Gastrocnemius medialis (tissue), 4 donors: Measurements from ENCODE around the gene PRKG1. TPM values are rescaled to one million over a fixed set of nuclear protein-coding genes. Genes with fewer than 3 reads are reported as not detected.

ENCODE experiments used
- ATAC-seq, 2 donors: fragments of 150-250 bp; one replicate each; pipeline ENCODE4 v1.9.1; 2016
- DNase-seq, 2 donors: peaks; one replicate each; pipeline ENCODE4 v3.0.0-alpha.2; 2019
- H3K27ac ChIP-seq, 4 donors: fragments of 200-600 bp; sonication (generic); 1 replicate in 1 of 4; 2 replicates in 3 of 4; pipeline ENCODE4 v1.5.1; 2016 to 2018; ENCODE audit warnings: mild to moderate bottlenecking in 2 of 4, moderate library complexity in 1 of 4
- H3K27me3 ChIP-seq, 3 donors: fragments of 200-600 bp; sonication (generic) in 2 of 3; 1 replicate in 1 of 3; 2 replicates in 2 of 3; pipeline versions ENCODE4 v1.5.1 to v1.6.0; 2016 to 2019; ENCODE audit warnings: mild to moderate bottlenecking in 1 of 3, moderate library complexity in 1 of 3
- H3K36me3 ChIP-seq, 2 donors: fragments of 200-600 bp; sonication (generic) in 1 of 2; one replicate each; pipeline ENCODE4 v1.5.1; 2017 to 2018
- H3K4me1 ChIP-seq, 2 donors: fragments of 200-600 bp; sonication (generic) in 1 of 2; one replicate each; pipeline ENCODE4 v1.5.1; 2016 to 2017; ENCODE audit warnings: mild to moderate bottlenecking in 2 of 2
- H3K4me3 ChIP-seq, 4 donors: fragments of 200-600 bp; sonication (generic) in 3 of 4; 1 replicate in 1 of 4; 2 replicates in 3 of 4; pipeline ENCODE4 v1.5.1; 2016 to 2019; ENCODE audit warnings: mild to moderate bottlenecking in 2 of 4
- H3K9me3 ChIP-seq, 3 donors: fragments of 200-600 bp; sonication (generic) in 2 of 3; 1 replicate in 1 of 3; 2 replicates in 2 of 3; pipeline ENCODE4 v1.5.1; 2016 to 2019
- CTCF ChIP-seq, 5 experiments: fragments of 450-650 bp in 3 of 5; fragments of 200-600 bp in 2 of 5; sonication (generic) in 2 of 5; IDR thresholded peaks in 4 of 5; conservative IDR thresholded peaks in 1 of 5; 1 replicate in 4 of 5; 2 replicates in 1 of 5; pipeline ENCODE4 v1.5.1; 2016 to 2019; ENCODE audit warnings: antibody characterized with exemption in 5 of 5, mild to moderate bottlenecking in 3 of 5, moderate library complexity in 3 of 5
- POLR2A ChIP-seq, 2 donors: fragments of 450-650 bp; IDR thresholded peaks; one replicate each; pipeline ENCODE4 v1.6.1; 2017; ENCODE audit warnings: antibody characterized with exemption in 2 of 2, mild to moderate bottlenecking in 2 of 2, moderate library complexity in 2 of 2
- in situ Hi-C, 4 donors: fragments of 200-750 bp; cut with MboI; loops; one replicate each; pipeline versions ENCODE4 v1.15.0 to v1.8.0; 2017; ENCODE audit warnings: low sequenced_read_pairs in 4 of 4
- intact Hi-C: fragments of 100-400 bp; cut with DNase I; formaldehyde crosslinking; loops from one replicate; pipeline ENCODE4 v1.15.1; 2023; ENCODE audit warnings: low total_unique reads
- total RNA-seq, 4 donors: library from RNA; depleted of rRNA; stranded (reverse); fragments of >200 nt; gene quantifications; one replicate each; pipeline versions ENCODE4 v1.1.0 to v1.2.3, GENCODE V29; 2016

Gene PRKG1
- total RNA-seq, 4 donors from 2014 or later: 10.4 to 39.4 (median 25.1) TPM

- Histone ChIP-seq H3K27ac (no peak overlapping the region), H3K27me3 (no peaks in the 10 kb centered on the region), H3K4me1 (peaks cover 32 to 46% of the 10 kb centered on the region in 2 donors), H3K9me3 (no peaks in the 10 kb centered on the region), H3K36me3 (no peaks in the 10 kb centered on the region), H3K4me3 (no peak overlapping the region)
- intact Hi-C loops (no loop called here), in situ Hi-C loops (loop anchor here in 2 of 4 donors (25.0 kb wide), 2 partner anchors 338 to 562 kb away; partner anchors contain the start of gene PRKG1 (in 1 of the 2))
- TF ChIP-seq CTCF (IDR thresholded peaks at IDR 0.05 in 4 of 5, conservative IDR thresholded peaks at IDR 0.05 in 1 of 5): no peak
- DNase-seq: no peak
- ATAC-seq: no peak
These were observed 326.3 kb downstream of the PRKG1 start for GRCh38 chr10:51400392-51401096.

- in situ Hi-C loops: loop anchor here in 2 of 4 donors (25.0 kb wide), 2 partner anchors 341 to 559 kb away; partner anchors contain the start of gene PRKG1 (in 1 of the 2)
- Histone ChIP-seq H3K36me3 (no peaks in the 10 kb centered on the region), H3K9me3 (no peaks in the 10 kb centered on the region), H3K27me3 (no peaks in the 10 kb centered on the region), H3K4me1 (peaks cover 24 to 40% of the 10 kb centered on the region in 2 donors), H3K4me3 (no peak overlapping the region), H3K27ac (peak overlapping the region in 1 of 4 donors; percentile 5)
- no peak for TF ChIP-seq CTCF (IDR thresholded peaks at IDR 0.05 in 4 of 5, conservative IDR thresholded peaks at IDR 0.05 in 1 of 5)
- TF ChIP-seq POLR2A (IDR thresholded peaks at IDR 0.05): no peak
- DNase-seq (no peak), ATAC-seq (no peak)
- intact Hi-C loops: no loop called here
These were observed 329.2 kb downstream of the PRKG1 start for GRCh38 chr10:51403521-51403920.

DNA sequence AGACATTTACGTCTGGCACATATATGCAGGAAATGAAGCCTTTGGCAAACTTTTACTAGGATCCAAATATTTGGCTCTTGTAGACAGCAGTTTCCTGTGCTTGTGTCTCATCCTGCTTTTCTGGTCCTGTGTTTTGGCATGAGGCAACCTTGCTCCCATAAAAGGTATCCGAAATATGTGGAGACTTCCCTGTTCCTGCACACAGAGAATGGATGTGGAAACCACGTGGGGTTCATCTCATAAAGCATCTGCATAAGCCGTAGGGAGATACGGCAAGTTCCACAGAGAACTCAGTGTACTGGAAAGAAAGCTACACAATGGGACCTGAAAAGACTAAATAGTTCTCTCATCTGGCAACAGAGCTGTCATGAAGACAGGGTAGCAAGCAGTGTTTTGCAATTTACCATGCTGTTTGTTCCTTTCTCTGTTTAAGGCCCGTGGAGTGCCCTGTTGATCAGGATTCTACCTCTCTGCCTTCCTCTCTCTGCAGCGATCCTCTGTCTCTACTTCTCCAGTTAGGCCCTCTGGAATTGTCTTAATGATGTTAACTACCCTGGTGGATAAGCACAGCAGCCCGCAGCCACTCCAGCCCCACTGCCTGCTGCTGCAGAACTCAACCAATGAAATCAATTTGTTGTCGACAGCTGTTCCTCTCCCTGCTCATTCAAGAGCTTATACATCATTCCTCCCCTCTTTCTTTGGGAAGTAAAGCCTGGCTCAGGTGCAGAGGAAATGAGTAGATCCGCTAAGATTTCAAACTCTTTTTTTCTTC, 331.5 kb downstream of the PRKG1 start:
- TF ChIP-seq CTCF (IDR thresholded peaks at IDR 0.05 in 4 of 5, conservative IDR thresholded peaks at IDR 0.05 in 1 of 5): no peak
- TF ChIP-seq POLR2A (IDR thresholded peaks at IDR 0.05): no peak
- H3K27ac ChIP-seq: peak overlapping the region; percentile 40 to 68 (median 57)
- intact Hi-C loops: no loop called here
- no peak overlapping the region for H3K4me3 ChIP-seq
- H3K36me3 ChIP-seq: no peaks in the 10 kb centered on the region
- H3K4me1 ChIP-seq: peaks cover 24 to 38% of the 10 kb centered on the region in 2 donors
- DNase-seq: peak; percentile 12 to 25
- in situ Hi-C loops: loop anchor here in 2 of 4 donors (25.0 kb wide), 2 partner anchors 343 to 557 kb away; partner anchors contain the start of gene PRKG1 (in 1 of the 2)
- no peaks in the 10 kb centered on the region for H3K9me3 ChIP-seq
- ATAC-seq: peak; percentile 83 to 94
- no peaks in the 10 kb centered on the region for H3K27me3 ChIP-seq

DNA sequence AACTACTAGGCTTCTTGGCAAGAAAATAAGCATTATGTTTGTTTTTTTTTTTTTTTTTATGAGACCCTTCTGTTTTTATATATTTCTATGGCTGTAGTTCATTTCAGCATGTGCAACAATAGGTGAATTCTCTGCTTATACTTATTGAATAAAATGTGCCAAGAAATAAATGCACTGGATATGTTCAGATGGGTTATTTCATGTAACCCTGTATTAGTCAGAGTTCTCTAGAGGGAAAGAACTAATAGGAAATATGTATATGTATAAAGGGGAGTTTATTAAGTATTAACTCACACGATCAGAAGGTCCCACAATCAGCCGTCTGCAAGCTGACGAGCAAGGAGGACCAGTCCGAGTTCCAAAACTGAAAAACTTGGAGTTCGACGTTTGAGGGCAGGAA, 332.3 kb downstream of the PRKG1 start:
- peak overlapping the region in 3 of 4 donors; percentile 40 to 68 (median 59) for H3K27ac ChIP-seq
- ATAC-seq (no peak), DNase-seq (no peak)
- no peaks in the 10 kb centered on the region for H3K9me3 ChIP-seq
- TF ChIP-seq CTCF (IDR thresholded peaks at IDR 0.05 in 4 of 5, conservative IDR thresholded peaks at IDR 0.05 in 1 of 5): no peak
- TF ChIP-seq POLR2A (IDR thresholded peaks at IDR 0.05): no peak
- H3K4me3 ChIP-seq: no peak overlapping the region
- in situ Hi-C loops (loop anchor here in 2 of 4 donors (25.0 kb wide), 2 partner anchors 344 to 556 kb away; partner anchors contain the start of gene PRKG1 (in 1 of the 2)), intact Hi-C loops (no loop called here)
- H3K27me3 ChIP-seq: no peaks in the 10 kb centered on the region
- H3K4me1 ChIP-seq: peaks cover 24 to 38% of the 10 kb centered on the region in 2 donors
- H3K36me3 ChIP-seq: no peaks in the 10 kb centered on the region
